Measurements from ENCODE around the gene PRR20A. TPM values are rescaled to one million over a fixed set of nuclear protein-coding genes. Genes with fewer than 3 reads are reported as not detected.

PRR20A gene
- total and polyA plus RNA-seq, 2 experiments from 2014 or later: not detected

GRCh38 chr13:57136093-57136492, 4.6 kb upstream of the PRR20A start (continued):
- TF ChIP-seq ZNF462 (CRISPR knock-in tag; IDR thresholded peaks at IDR 0.05) (no peak), STAT1 (IDR thresholded peaks at IDR 0.05; ENCODE audit: unreplicated experiment) (no peak), EZH2phosphoT487 (IDR thresholded peaks at IDR 0.05; ENCODE audit: unreplicated experiment) (no peak), ZNF114 (CRISPR knock-in tag; IDR thresholded peaks at IDR 0.05) (no peak), ETS1 (IDR thresholded peaks at IDR 0.05) (no peak)

- no peaks in the 10 kb centered on the region for H3K4me1 ChIP-seq (ENCODE audit: insufficient read depth)
- H3K4me2 ChIP-seq: no peak overlapping the region
- H3K36me3 ChIP-seq (ENCODE audit: insufficient read depth): no peaks in the 10 kb centered on the region
- H2AFZ ChIP-seq: no peak overlapping the region
- no peaks in the 10 kb centered on the region for H3K27me3 ChIP-seq (ENCODE audit: insufficient read depth)
- H3K4me3 ChIP-seq: no peak overlapping the region
- ATAC-seq (no peak), DNase-seq (ENCODE audit: low spot score) (no peak)
- Mint-ChIP-seq H3K36me3 (ENCODE audit: low read depth) (no peaks in the 10 kb centered on the region), H3K4me1 (no peaks in the 10 kb centered on the region), H3K27me3 (ENCODE audit: insufficient read depth, low read depth, poor library complexity) (no peaks in the 10 kb centered on the region), H3K9me3 (no peaks in the 10 kb centered on the region), H3K4me3 (no peak overlapping the region), H3K27ac (no peak overlapping the region)
- no peaks in the 10 kb centered on the region for H3K9me2 ChIP-seq (ENCODE audit: insufficient read depth)
- H3K79me2 ChIP-seq (replicated peaks; ENCODE audit: insufficient read depth): no peaks in the 10 kb centered on the region
- H4K20me1 ChIP-seq (replicated peaks; ENCODE audit: insufficient read depth): no peaks in the 10 kb centered on the region
- no peaks in the 10 kb centered on the region for H3F3A ChIP-seq (replicated peaks; ENCODE audit: low read depth)
- no peak overlapping the region for H3K27ac ChIP-seq (ENCODE audit: low read depth)
- TF ChIP-seq NANOG (IDR thresholded peaks at IDR 0.05; ENCODE audit: borderline replicate concordance) (no peak), ZNF114 (CRISPR knock-in tag; IDR thresholded peaks at IDR 0.05) (no peak)
Observed at GRCh38 chr13:57137585-57137984, 3.1 kb upstream of the PRR20A start.

Measured in GM23338 (cell line).